Measurements from ENCODE around the gene PNLIPRP2. TPM values are rescaled to one million over a fixed set of nuclear protein-coding genes. Genes with fewer than 3 reads are reported as not detected.

PNLIPRP2 gene
- total and polyA plus RNA-seq, 2 of the 8 experiments (the other 6 are each of a cell fraction or from before 2014, with no cell fraction given): 0.11 TPM; not detected in 1

- WGBS, 2 experiments (ENCODE audit: extremely low coverage in 1 of 2, insufficient coverage in 1 of 2, insufficient read length in 1 of 2, insufficient replicate concordance in 2 of 2, low coverage in 1 of 2, low lambda C conversion rate in 2 of 2, missing lambda C conversion rate in 1 of 2): 86% methylated on average over 5 of the region's 5 CpGs; no CpG with 5 or more reads in 1 of the 2 experiments
- no peak for FAIRE-seq
- TF ChIP-seq NANOG (IDR thresholded peaks at IDR 0.05; ENCODE audit: insufficient read depth, low read depth, low read length, poor library complexity, severe bottlenecking): no peak
- TF ChIP-seq ATF2 (IDR thresholded peaks at IDR 0.05; ENCODE audit: low read length): no peak
- TF ChIP-seq KDM1A (IDR thresholded peaks at IDR 0.05; ENCODE audit: borderline replicate concordance, low read length): no peak
- no peak for TF ChIP-seq NRF1 (IDR thresholded peaks at IDR 0.05; ENCODE audit: low read depth, low read length)
- TF ChIP-seq KDM4A (IDR thresholded peaks at IDR 0.05; ENCODE audit: low read depth, low read length, severe bottlenecking): no peak
- no peak for TF ChIP-seq BCL11A (IDR thresholded peaks at IDR 0.05; ENCODE audit: low read depth in 2 of 2, low read length in 2 of 2)
These were observed 50.6 kb downstream of the PNLIPRP2 start for GRCh38 chr10:116671274-116671926.

More at GRCh38 chr10:116671274-116671926, 50.6 kb downstream of the PNLIPRP2 start:
- no peak for DNase-seq (ENCODE audit: low read depth in 1 of 2, low spot score in 2 of 2)
- Histone ChIP-seq H3K4me2 (ENCODE audit: insufficient read depth in 1 of 2, low read depth in 2 of 2, low read length in 2 of 2) (peak overlapping the region in 1 of 2 experiments; percentile 75; a peak in 2 of 4 replicates), H3K79me2 (ENCODE audit: control insufficient read depth in 1 of 2, insufficient read depth in 2 of 2, low read length in 2 of 2) (0 out of 4 replicates have a peak, but pooled peaks cover 0 to 4% of the 10 kb centered on the region in 2 experiments), H4K91ac (replicated peaks; ENCODE audit: insufficient read length, low read length) (no peak overlapping the region), H3K27ac (ENCODE audit: low read depth, low read length) (no peak overlapping the region), H3K79me1 (ENCODE audit: low read depth, low read length) (peaks cover 2% of the 10 kb centered on the region; the same call in 1 of the 2 replicates), H4K8ac (ENCODE audit: extremely low read depth, insufficient read depth, low read length) (no peak overlapping the region), H3K14ac (ENCODE audit: insufficient read length) (no peak overlapping the region), H3K9me3 (ENCODE audit: insufficient read depth in 2 of 2, low read depth in 1 of 2, low read length in 1 of 2) (no peaks in the 10 kb centered on the region), H3K4ac (replicated peaks; ENCODE audit: insufficient read length, low read depth, low read length) (no peak overlapping the region), H3K23ac (ENCODE audit: insufficient read length) (no peak overlapping the region), H3K56ac (replicated peaks; ENCODE audit: insufficient read length, low read depth, low read length) (no peak overlapping the region), H3K36me3 (ENCODE audit: control insufficient read depth in 2 of 4, insufficient read depth in 4 of 4, low read length in 3 of 4) (peaks cover 5 to 18% (median 10%) of the 10 kb centered on the region in 4 experiments; a peak in 6 of 8 replicates), H2AFZ (ENCODE audit: low read length) (no peak overlapping the region), H3K9ac (replicated peaks in 1 of 4; ENCODE audit: extremely low read depth in 1 of 4, low read depth in 3 of 4, low read length in 3 of 4) (no peak overlapping the region), H2BK12ac (ENCODE audit: low read depth, low read length) (no peak overlapping the region), H3K27me3 (replicated peaks in 1 of 4; ENCODE audit: control insufficient read depth in 3 of 4, extremely low read depth in 1 of 4, insufficient read depth in 3 of 4, low read length in 3 of 4) (no peaks in the 10 kb centered on the region), H2BK5ac (ENCODE audit: low read depth, low read length) (no peak overlapping the region), H3K4me3 (ENCODE audit: extremely low read depth in 1 of 4, insufficient read depth in 2 of 4, low read depth in 3 of 4, low read length in 4 of 4) (no peak overlapping the region), H3K18ac (ENCODE audit: extremely low read depth, low read length) (no peak overlapping the region), H4K20me1 (replicated peaks in 1 of 2; ENCODE audit: control insufficient read depth in 1 of 2, insufficient read depth in 2 of 2, low read length in 2 of 2) (no peaks in the 10 kb centered on the region), H2BK120ac (replicated peaks; ENCODE audit: low read depth, low read length) (no peak overlapping the region), H3K4me1 (replicated peaks in 1 of 4; ENCODE audit: control insufficient read depth in 3 of 4, insufficient read depth in 4 of 4, low read length in 3 of 4) (peaks cover 0 to 15% (median 12%) of the 10 kb centered on the region in 4 experiments; a peak in 6 of 7 replicates), H4K5ac (ENCODE audit: insufficient read length, low read depth, low read length) (no peak overlapping the region), H2BK15ac (ENCODE audit: low read length) (no peak overlapping the region; the same call in 1 of the 2 replicates), H3K23me2 (ENCODE audit: low read depth, low read length) (no peaks in the 10 kb centered on the region; the same call in none of the 2 replicates), H2BK20ac (ENCODE audit: low read length) (no peak overlapping the region), H2AK5ac (ENCODE audit: low read depth, low read length) (no peak overlapping the region)
- ChIA-PET POLR2A (ENCODE audit: partially characterized antibody) (interaction anchor here (1.1 to 1.3 kb wide), 2 partner anchors 25 to 35 kb away, joined by 3 read pairs; no protein-coding TSS in a partner anchor), CTCF (ENCODE audit: partially characterized antibody) (interaction anchor here (1.1 to 3.7 kb wide), 7 partner anchors 11 to 93 kb away, joined by 3 to 26 read pairs (median 4); no protein-coding TSS in a partner anchor)
